Neuronal stem cell (in vitro differentiated cells): ENCODE data around the gene TMPO.
A peak's percentile ranks its signal among the peaks of the same experiment; 100 is the strongest.

Source experiments
- small RNA-seq: library from polyadenylated mRNA; stranded (forward); fragments of <200 nt; extraction: miRNeasy Mini kit (QIAGEN cat#:217004); gene quantifications from one replicate; pipeline ENCODE3, GENCODE V24; 2013; ENCODE audit not compliant: insufficient read depth

Gene TMPO

Small RNA genes lying within 50 kb of the gene (small RNA-seq; reads per million reads assigned to genes)
- gene SNORA53 = 15.0 reads per million, percentile 72 among the genes with 10 or more reads in this experiment
